ENCODE measurements around the gene ADGRE3.

DNA sequence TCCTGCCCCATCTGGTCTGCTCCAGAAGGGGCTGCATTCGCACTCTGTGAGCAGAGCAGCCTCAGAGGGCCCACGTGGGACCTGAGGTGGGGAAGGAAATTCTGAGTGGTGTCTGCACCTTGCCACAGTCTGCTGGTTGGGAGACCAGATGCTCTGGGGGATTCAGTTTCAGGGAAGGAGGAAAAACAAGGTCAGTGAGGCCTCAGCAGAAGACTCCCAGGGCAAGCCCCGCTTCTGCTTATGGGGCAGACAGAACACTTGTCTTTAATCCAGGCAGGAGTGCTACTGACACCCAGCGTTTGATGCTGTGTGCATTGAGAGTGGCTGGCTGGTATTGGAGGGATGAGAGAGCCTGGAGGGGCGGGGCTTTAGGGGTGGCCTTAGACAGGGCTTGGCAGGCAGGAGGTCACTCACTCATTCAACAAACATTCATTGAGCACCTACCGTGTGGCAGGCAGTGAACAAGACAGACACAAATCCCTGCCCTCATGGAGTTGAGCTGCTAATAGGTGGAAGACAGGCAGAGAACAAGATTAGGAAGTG lies 96.7 kb downstream of the ADGRE3 start:
- TF ChIP-seq, protein P1, sequence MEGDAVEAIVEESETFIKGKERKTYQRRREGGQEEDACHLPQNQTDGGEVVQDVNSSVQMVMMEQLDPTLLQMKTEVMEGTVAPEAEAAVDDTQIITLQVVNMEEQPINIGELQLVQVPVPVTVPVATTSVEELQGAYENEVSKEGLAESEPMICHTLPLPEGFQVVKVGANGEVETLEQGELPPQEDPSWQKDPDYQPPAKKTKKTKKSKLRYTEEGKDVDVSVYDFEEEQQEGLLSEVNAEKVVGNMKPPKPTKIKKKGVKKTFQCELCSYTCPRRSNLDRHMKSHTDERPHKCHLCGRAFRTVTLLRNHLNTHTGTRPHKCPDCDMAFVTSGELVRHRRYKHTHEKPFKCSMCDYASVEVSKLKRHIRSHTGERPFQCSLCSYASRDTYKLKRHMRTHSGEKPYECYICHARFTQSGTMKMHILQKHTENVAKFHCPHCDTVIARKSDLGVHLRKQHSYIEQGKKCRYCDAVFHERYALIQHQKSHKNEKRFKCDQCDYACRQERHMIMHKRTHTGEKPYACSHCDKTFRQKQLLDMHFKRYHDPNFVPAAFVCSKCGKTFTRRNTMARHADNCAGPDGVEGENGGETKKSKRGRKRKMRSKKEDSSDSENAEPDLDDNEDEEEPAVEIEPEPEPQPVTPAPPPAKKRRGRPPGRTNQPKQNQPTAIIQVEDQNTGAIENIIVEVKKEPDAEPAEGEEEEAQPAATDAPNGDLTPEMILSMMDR (conservative IDR thresholded peaks at IDR 0.05; ENCODE audit: low read length): no peak
- no peak for TF ChIP-seq EZH2phosphoT487 (IDR thresholded peaks at IDR 0.05; ENCODE audit: borderline replicate concordance)

Measured in Loucy (cell line).